A549 treated with Mapracorat at 1 μM for 4 hours (cell line): ENCODE data around the gene KRT40. TPM values are rescaled to one million over a fixed set of nuclear protein-coding genes. Genes with fewer than 3 reads are reported as not detected.

Experiments
- total RNA-seq: library from RNA; stranded (reverse); fragments of 200-300 nt; extraction: Qiagen RNA extraction; gene quantifications from 5 replicates; pipeline ENCODE4 v1.2.3, GENCODE V29; 2022

The KRT40 gene
- not detected in 5 replicates for total RNA-seq

DNA sequence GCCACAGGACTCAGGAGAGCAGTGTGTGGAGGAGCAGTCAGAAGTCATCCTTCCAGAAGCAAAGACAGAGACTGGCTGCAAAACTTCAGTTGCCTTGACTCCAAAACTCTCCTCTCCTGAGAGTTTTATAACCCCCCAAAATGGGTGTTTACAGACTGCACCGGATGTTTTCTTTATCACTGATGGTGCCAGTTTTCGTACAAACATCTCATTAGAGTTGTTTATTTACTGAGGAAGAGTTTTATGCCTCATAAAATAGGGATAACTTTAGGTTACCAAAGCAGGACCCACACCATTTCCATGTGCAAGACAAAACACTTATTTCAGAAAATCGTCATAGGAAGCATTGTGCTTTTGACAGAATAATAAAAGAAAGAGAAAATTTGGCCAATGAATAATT, at the start of gene KRT40:
Gene KRT40 (minus strand): TSS at position 101 of the 400 bp plus-strand sequence. CDS start 53 bp downstream, at position 48.

DNA sequence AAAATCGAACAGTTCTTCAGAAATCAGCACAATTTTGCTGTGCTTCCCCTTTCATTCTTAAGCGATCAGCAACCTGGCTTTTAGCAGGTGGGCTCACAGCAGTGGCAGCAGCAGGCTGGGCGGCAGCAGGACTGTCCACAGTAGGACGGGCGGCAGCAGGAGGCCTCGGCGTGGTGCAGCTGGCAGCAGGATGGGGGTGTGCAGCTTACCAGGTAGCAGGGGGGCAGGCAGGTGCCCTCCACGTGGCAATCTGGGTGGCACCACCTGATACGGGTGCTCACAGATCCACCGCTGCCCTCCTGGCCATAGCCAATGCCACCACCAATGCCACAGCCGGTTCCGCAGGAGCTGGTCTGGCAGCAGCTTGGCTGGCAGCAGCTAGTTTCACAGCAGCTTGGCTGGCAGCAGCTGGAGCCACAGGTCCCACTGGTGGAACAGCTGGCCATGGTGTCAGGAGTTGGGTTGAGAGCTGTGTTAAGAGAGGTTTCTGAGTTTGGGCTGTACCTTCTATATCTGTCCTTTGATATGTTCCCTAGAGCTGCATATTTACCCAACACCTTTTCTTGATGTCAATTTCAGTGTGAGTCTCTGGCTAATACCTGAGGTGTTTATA, 45.6 kb upstream of the KRT40 start, which contains the start of gene KRTAP1-4:
Gene KRTAP1-4 (minus strand): TSS at position 563 of the 613 bp plus-strand sequence. CDS start 117 bp downstream, at position 446.

DNA sequence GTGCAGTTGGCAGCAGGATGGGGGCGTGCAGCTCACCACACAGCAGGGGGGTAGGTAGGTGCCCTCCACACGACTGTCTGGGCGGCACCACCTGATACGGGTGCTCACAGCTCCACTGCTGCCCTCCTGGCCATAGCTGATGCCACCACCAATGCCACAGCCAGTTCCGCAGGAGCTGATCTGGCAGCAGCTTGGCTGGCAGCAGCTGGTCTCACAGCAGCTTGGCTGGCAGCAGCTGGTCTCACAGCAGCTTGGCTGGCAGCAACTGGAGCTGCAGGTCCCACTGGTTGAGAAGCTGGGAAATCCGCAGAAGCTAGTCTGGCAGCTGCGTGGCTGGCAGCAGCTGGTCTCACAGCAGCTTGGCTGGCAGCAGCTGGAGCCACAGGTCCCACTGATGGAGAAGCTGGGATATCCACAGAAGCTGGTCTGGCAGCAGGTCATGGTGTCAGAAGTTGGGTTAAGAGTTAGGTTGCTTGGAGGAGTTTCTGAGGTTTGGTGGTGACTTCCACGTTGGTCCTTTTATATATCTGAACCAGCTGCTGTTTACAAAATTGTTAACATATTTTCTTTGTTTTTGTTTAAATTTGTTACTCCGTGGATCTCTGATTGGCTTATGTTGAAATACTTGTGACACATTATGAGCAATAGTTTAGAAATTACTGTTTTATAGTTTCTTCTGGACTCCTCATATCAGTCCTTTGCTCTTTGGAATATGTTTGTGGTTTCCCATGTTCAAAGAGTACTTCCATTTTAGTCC, 42.8 kb upstream of the KRT40 start, which contains the start of gene KRTAP1-5:
Gene KRTAP1-5 (minus strand): TSS at position 494 of the 757 bp plus-strand sequence. CDS start 53 bp downstream, at position 441.

GRCh38 chr17:41008811-41009210, 24.7 kb upstream of the KRT40 start, which contains the start of gene KRTAP3-1:
Gene KRTAP3-1 (minus strand): TSS chr17:41009128. CDS start chr17:41009074, 54 bp downstream.

GRCh38 chr17:40999563-40999962, 15.4 kb upstream of the KRT40 start, which contains the start of gene KRTAP3-2:
Gene KRTAP3-2 (minus strand): TSS chr17:40999906. CDS start chr17:40999853, 53 bp downstream.

GRCh38 chr17:40993839-40994238, 9.7 kb upstream of the KRT40 start, which contains the start of gene KRTAP3-3:
Gene KRTAP3-3 (minus strand): TSS chr17:40994164. CDS start chr17:40994097, 67 bp downstream.

GRCh38 chr17:40966848-40967247, 17.3 kb downstream of the KRT40 start, which contains the start of gene KRT39:
Gene KRT39 (minus strand): TSS chr17:40966948. CDS start chr17:40966856, 92 bp downstream.

DNA sequence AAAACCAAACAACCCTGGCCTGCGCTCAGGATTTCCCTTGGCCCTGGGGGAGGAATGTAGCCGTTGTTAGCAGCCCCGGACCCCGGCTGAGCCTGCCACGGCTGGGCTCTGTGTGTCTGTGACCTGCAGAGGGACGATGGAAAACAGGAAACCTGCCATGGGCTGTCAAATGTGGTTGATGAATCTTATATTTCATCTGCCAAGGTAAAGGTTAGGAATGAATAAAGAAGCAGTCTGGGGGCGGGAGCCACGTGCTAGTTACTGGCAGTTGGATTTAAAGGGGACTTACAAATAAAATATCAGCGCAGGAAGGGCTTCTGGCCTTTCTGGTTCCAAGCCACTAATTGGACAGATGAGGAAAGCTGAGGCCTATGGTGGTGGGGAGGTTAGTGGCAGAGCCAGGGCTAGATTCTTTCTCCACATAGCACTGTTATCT, 46.7 kb downstream of the KRT40 start, which contains the start of gene KRT23:
Gene KRT23 (minus strand): TSS at position 263 of the 436 bp plus-strand sequence. CDS start 1,043 bp downstream, outside the sequence.

Other genes with a start within 250 kb of the KRT40 start
- gene KRT25, start 229.0 kb downstream of the KRT40 start, total RNA-seq: not detected in 5 replicates
- gene KRT26, start 212.1 kb downstream of the KRT40 start, total RNA-seq: not detected in 5 replicates
- gene KRT27, start 201.8 kb downstream of the KRT40 start, total RNA-seq: 0.19 TPM in 1 of 5 replicates, not detected in the others
- not detected in 5 replicates for gene KRT28, start 184.4 kb downstream of the KRT40 start, total RNA-seq
- gene KRT10, start 161.7 kb downstream of the KRT40 start, total RNA-seq: 70.6 to 111 TPM (median 103 TPM) in 5 replicates
- not detected in 5 replicates for gene KRT12, start 117.1 kb downstream of the KRT40 start, total RNA-seq
- 0.17 to 0.45 TPM (median 0.26 TPM) in 5 replicates for gene KRT20, start 99.1 kb downstream of the KRT40 start, total RNA-seq
- gene KRT23, start 46.7 kb downstream of the KRT40 start, total RNA-seq: 0.08 to 0.15 TPM (median 0.08 TPM) in 3 of 5 replicates, not detected in the others
- not detected in 5 replicates for gene KRT39, start 17.4 kb downstream of the KRT40 start, total RNA-seq
- not detected in 5 replicates for gene KRTAP3-3, start 9.8 kb upstream of the KRT40 start, total RNA-seq
- gene KRTAP3-2, start 15.6 kb upstream of the KRT40 start, total RNA-seq: 0.22 to 0.42 TPM (median 0.37 TPM) in 3 of 5 replicates, not detected in the others
- gene KRTAP3-1, start 24.8 kb upstream of the KRT40 start, total RNA-seq: 0.35 TPM in 1 of 5 replicates, not detected in the others
- gene KRTAP1-5, start 42.9 kb upstream of the KRT40 start, total RNA-seq: not detected in 5 replicates
- not detected in 5 replicates for gene KRTAP1-4, start 45.9 kb upstream of the KRT40 start, total RNA-seq
- gene KRTAP1-3, start 50.5 kb upstream of the KRT40 start, total RNA-seq: not detected in 5 replicates
- gene KRTAP1-1, start 57.1 kb upstream of the KRT40 start, total RNA-seq: not detected in 5 replicates
- gene KRTAP2-1, start 63.0 kb upstream of the KRT40 start, total RNA-seq: not detected in 5 replicates
- not detected in 5 replicates for gene KRTAP2-2, start 70.9 kb upstream of the KRT40 start, total RNA-seq
- 0.22 TPM in 1 of 5 replicates, not detected in the others for gene KRTAP2-3, start 75.8 kb upstream of the KRT40 start, total RNA-seq
- gene KRTAP2-4, start 81.6 kb upstream of the KRT40 start, total RNA-seq: not detected in 5 replicates
- not detected in 5 replicates for gene KRTAP4-7, start 99.8 kb upstream of the KRT40 start, total RNA-seq
- not detected in 5 replicates for gene KRTAP4-8, start 113.8 kb upstream of the KRT40 start, total RNA-seq
- gene KRTAP4-16, start 117.9 kb upstream of the KRT40 start, total RNA-seq: not detected in 5 replicates
- gene KRTAP4-9, start 121.1 kb upstream of the KRT40 start, total RNA-seq: not detected in 5 replicates
- gene KRTAP4-11, start 134.0 kb upstream of the KRT40 start, total RNA-seq: not detected in 5 replicates
- gene KRTAP4-12, start 139.9 kb upstream of the KRT40 start, total RNA-seq: not detected in 5 replicates
- not detected in 5 replicates for gene KRTAP4-6, start 156.2 kb upstream of the KRT40 start, total RNA-seq
- gene KRTAP4-5, start 165.5 kb upstream of the KRT40 start, total RNA-seq: not detected in 5 replicates
- not detected in 5 replicates for gene KRTAP4-4, start 176.4 kb upstream of the KRT40 start, total RNA-seq
- gene KRTAP4-3, start 183.9 kb upstream of the KRT40 start, total RNA-seq: not detected in 5 replicates
- gene KRTAP4-2, start 193.9 kb upstream of the KRT40 start, total RNA-seq: not detected in 5 replicates
- 0.16 to 0.38 TPM (median 0.18 TPM) in 3 of 5 replicates, not detected in the others for gene KRTAP4-1, start 200.6 kb upstream of the KRT40 start, total RNA-seq
- gene KRTAP9-1, start 205.6 kb upstream of the KRT40 start, total RNA-seq: not detected in 5 replicates
- gene KRTAP9-2, start 242.3 kb upstream of the KRT40 start, total RNA-seq: not detected in 5 replicates
- gene KRTAP9-3, start 248.1 kb upstream of the KRT40 start, total RNA-seq: not detected in 5 replicates